ENCODE results near the gene HOMER3. TPM values are rescaled to one million over a fixed set of nuclear protein-coding genes. Genes with fewer than 3 reads are reported as not detected.
"Not testable (repeated sequence)": the region's sequence is repeated elsewhere in the genome, so short reads cannot be mapped to it uniquely, and the experiment has no call there.

Gene HOMER3
- total RNA-seq, 1 donor from 2014 or later: 78.8 TPM

GRCh38 chr19:18922228-18922985 lies 18.6 kb downstream of the HOMER3 start:
- peaks cover 23% of the 10 kb centered on the region for H3K4me1 Mint-ChIP-seq
- TF ChIP-seq CTCF (conservative IDR thresholded peaks at IDR 0.05): no peak
- peak overlapping the region; percentile 90 for H3K27ac Mint-ChIP-seq (ENCODE audit: unreplicated experiment)
- no peaks in the 10 kb centered on the region for H3K9me3 Mint-ChIP-seq
- peaks cover 2% of the 10 kb centered on the region for H3K36me3 Mint-ChIP-seq (ENCODE audit: low read depth)
- H3K27me3 Mint-ChIP-seq (ENCODE audit: low read depth): peaks cover 3% of the 10 kb centered on the region
- no peak for DNase-seq (ENCODE audit: low read depth, low spot score)
- H3K4me3 Mint-ChIP-seq: peak overlapping the region; percentile 82

DNA sequence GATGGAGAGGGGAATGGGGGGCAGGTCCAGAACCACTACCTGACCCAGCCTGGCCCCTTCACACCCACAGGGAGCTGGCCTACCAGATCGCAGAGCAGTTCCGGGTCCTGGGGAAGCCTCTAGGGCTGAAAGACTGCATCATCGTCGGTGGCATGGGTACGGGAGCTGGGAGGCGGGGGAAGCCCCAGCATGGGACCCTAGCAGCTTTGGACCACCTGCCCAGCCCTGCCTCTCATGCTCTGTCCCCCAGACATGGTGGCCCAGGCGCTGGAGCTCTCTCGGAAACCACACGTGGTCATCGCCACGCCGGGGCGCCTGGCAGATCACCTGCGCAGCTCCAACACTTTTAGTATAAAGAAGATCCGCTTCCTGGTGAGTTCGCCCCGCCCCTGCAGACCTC lies 19.4 kb downstream of the HOMER3 start:
- peaks cover 3% of the 10 kb centered on the region for H3K27me3 Mint-ChIP-seq (ENCODE audit: low read depth)
- H3K4me3 Mint-ChIP-seq: peak overlapping the region; percentile 82
- no peak overlapping the region for H3K27ac Mint-ChIP-seq (ENCODE audit: unreplicated experiment)
- TF ChIP-seq CTCF (conservative IDR thresholded peaks at IDR 0.05): no peak
- DNase-seq (ENCODE audit: low read depth, low spot score): no peak
- H3K36me3 Mint-ChIP-seq (ENCODE audit: low read depth): peaks cover 2% of the 10 kb centered on the region
- no peaks in the 10 kb centered on the region for H3K9me3 Mint-ChIP-seq
- peaks cover 25% of the 10 kb centered on the region for H3K4me1 Mint-ChIP-seq

DNA sequence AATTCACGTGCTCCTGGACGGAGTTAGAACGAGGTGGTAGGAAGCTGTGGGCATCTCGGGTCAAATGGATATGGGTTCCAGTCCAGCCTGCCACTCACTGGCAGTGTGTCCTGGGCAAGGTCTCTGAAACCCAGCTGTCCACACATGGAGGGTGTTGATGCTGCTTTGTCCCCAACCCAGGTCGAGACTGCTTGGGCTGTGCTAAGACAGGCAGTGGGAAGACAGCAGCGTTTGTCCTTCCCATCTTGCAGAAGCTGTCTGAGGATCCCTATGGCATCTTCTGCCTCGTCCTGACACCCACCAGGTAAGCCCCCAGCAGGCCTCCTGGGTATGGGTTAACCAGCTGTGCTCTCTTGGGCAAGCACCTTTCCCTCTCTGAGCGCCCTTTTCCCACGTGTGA lies 20.6 kb downstream of the HOMER3 start:
- no peaks in the 10 kb centered on the region for H3K36me3 Mint-ChIP-seq (ENCODE audit: low read depth)
- H3K27me3 Mint-ChIP-seq (ENCODE audit: low read depth): peaks cover 3% of the 10 kb centered on the region
- no peak for TF ChIP-seq CTCF (conservative IDR thresholded peaks at IDR 0.05)
- peak overlapping the region; percentile 88 for H3K4me3 Mint-ChIP-seq
- peaks cover 25% of the 10 kb centered on the region for H3K4me1 Mint-ChIP-seq
- DNase-seq (ENCODE audit: low read depth, low spot score): no peak
- no peaks in the 10 kb centered on the region for H3K9me3 Mint-ChIP-seq
- peak overlapping the region; percentile 92 for H3K27ac Mint-ChIP-seq (ENCODE audit: unreplicated experiment)

DNA sequence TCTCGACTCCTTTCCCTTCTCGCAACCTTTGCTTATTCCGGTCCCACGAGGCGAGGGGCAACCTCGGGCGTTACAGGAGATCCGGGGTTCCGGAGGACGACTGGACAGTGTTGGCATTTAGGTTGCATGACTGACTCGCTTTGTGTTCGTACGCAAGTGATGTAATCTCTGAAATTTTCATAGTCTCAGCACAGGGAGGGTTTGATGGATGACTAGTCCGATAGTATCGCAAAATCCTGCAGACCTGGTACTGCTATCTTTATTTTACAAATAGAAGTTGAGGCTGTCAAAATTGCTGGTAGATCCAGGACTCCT lies 21.2 kb downstream of the HOMER3 start:
- no peak for DNase-seq (ENCODE audit: low read depth, low spot score)
- Mint-ChIP-seq H3K9me3 (no peaks in the 10 kb centered on the region), H3K27ac (ENCODE audit: unreplicated experiment) (peak overlapping the region; percentile 92), H3K4me3 (peak overlapping the region; percentile 88), H3K4me1 (peaks cover 25% of the 10 kb centered on the region), H3K36me3 (ENCODE audit: low read depth) (no peaks in the 10 kb centered on the region), H3K27me3 (ENCODE audit: low read depth) (peaks cover 3% of the 10 kb centered on the region)
- TF ChIP-seq CTCF (conservative IDR thresholded peaks at IDR 0.05): no peak

- Mint-ChIP-seq H3K9me3 (no peaks in the 10 kb centered on the region), H3K36me3 (ENCODE audit: low read depth) (no peaks in the 10 kb centered on the region), H3K4me3 (peak within 1 kb of the TSS; percentile 88), H3K4me1 (peaks cover 25% of the 10 kb centered on the region), H3K27me3 (ENCODE audit: low read depth) (peaks cover 3% of the 10 kb centered on the region), H3K27ac (ENCODE audit: unreplicated experiment) (peak within 1 kb of the TSS; percentile 92)
- TF ChIP-seq CTCF (conservative IDR thresholded peaks at IDR 0.05): no peak
- peak; percentile 93 for DNase-seq (ENCODE audit: low read depth, low spot score)
Measured at GRCh38 chr19:18919086-18919899, 21.7 kb downstream of the HOMER3 start, which contains the start of the genes COPE and DDX49. Gene COPE (minus strand): TSS chr19:18919387. CDS start chr19:18919348, 39 bp downstream. Gene DDX49 (plus strand): TSS chr19:18919715. CDS start chr19:18919742, 27 bp downstream.

DNA sequence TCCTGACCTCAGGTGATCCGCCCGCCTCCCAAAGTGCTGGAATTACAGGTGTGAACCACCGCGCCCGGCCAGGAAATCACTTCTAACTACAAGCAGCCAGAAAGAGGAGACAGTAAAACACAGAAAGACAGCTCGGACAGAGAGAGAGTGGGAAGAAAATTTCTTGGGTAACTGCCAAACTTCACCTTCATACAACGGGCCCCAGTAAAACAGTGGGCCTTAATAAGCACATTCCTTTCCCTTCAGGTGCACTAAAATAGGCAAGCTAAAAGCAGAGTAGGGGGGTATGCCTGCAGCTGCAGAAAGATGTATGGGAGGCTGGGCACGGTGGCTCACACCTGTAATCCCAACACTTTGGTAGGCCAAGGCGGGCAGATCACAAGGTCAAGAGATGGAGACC lies 23.4 kb downstream of the HOMER3 start:
- peak overlapping the region; percentile 81 for H3K27ac Mint-ChIP-seq (ENCODE audit: unreplicated experiment)
- H3K4me3 Mint-ChIP-seq: peak overlapping the region; percentile 88

More for the DNA sequence above, 23.4 kb downstream of the HOMER3 start:
- peaks cover 25% of the 10 kb centered on the region for H3K4me1 Mint-ChIP-seq
- DNase-seq (ENCODE audit: low read depth, low spot score); H3K9me3 Mint-ChIP-seq; H3K36me3 Mint-ChIP-seq (ENCODE audit: low read depth); H3K27me3 Mint-ChIP-seq (ENCODE audit: low read depth): not testable (repeated sequence)
